HG02642 (cell line): ENCODE data around the gene GTF3C1.
"Not testable (repeated sequence)": the region's sequence is repeated elsewhere in the genome, so short reads cannot be mapped to it uniquely, and the experiment has no call there.

Experiments used
- ATAC-seq: cut with Tn5 transposase; IDR thresholded peaks from one replicate; pipeline ENCODE4 v1.9.1; 2021; ENCODE audit warnings: mild to moderate bottlenecking; ENCODE audit not compliant: unreplicated experiment, poor library complexity

The GTF3C1 gene

GRCh38 chr16:27470567-27471431 is 78.9 kb downstream of the GTF3C1 start:
- ATAC-seq = no peak

GRCh38 chr16:27468941-27469531 is 80.7 kb downstream of the GTF3C1 start:
- ATAC-seq = no peak

- ATAC-seq = no peak
Observed at GRCh38 chr16:27465483-27465879, 84.2 kb downstream of the GTF3C1 start.

GRCh38 chr16:27464626-27465482 is 84.9 kb downstream of the GTF3C1 start:
- ATAC-seq = no peak

- ATAC-seq = no peak
Observed at GRCh38 chr16:27463741-27464591, 85.7 kb downstream of the GTF3C1 start.

GRCh38 chr16:27462846-27463682 is 86.6 kb downstream of the GTF3C1 start:
- no peak for ATAC-seq

GRCh38 chr16:27462200-27462845 is 87.4 kb downstream of the GTF3C1 start:
- ATAC-seq = no peak

GRCh38 chr16:27461483-27462171 is 88.1 kb downstream of the GTF3C1 start:
- no peak for ATAC-seq

GRCh38 chr16:27460663-27461482 is 88.8 kb downstream of the GTF3C1 start:
- ATAC-seq = no peak

- ATAC-seq = no peak
Observed at GRCh38 chr16:27460213-27460612, 89.5 kb downstream of the GTF3C1 start.

- ATAC-seq = no peak
Observed at GRCh38 chr16:27458987-27459688, 90.6 kb downstream of the GTF3C1 start.

GRCh38 chr16:27458258-27458657 is 91.5 kb downstream of the GTF3C1 start:
- ATAC-seq = no peak

GRCh38 chr16:27457605-27457900 is 92.2 kb downstream of the GTF3C1 start:
- not testable (repeated sequence) for ATAC-seq

- ATAC-seq = no peak
Observed at GRCh38 chr16:27455700-27456099, 94.0 kb downstream of the GTF3C1 start.

- no peak for ATAC-seq
Observed at GRCh38 chr16:27453494-27453825, 96.3 kb downstream of the GTF3C1 start.

GRCh38 chr16:27452569-27453493 is 96.9 kb downstream of the GTF3C1 start:
- ATAC-seq = no peak
